IPS-18c (cell line): ENCODE results near the gene LRG1.
"Not testable (repeated sequence)": the region's sequence is repeated elsewhere in the genome, so short reads cannot be mapped to it uniquely, and the experiment has no call there.

Experiments used
- H3K4me3 ChIP-seq: 2 replicates; pipeline ENCODE4 v1.7.0; 2013; ENCODE audit warnings: low read depth, mild to moderate bottlenecking, low read length, moderate library complexity; ENCODE audit not compliant: insufficient read depth
- H3K9me3 ChIP-seq: one replicate; pipeline ENCODE4 v1.6.1; 2013; ENCODE audit warnings: mild to moderate bottlenecking, low read length, moderate library complexity; ENCODE audit not compliant: control insufficient read depth, insufficient read depth

The LRG1 gene

DNA sequence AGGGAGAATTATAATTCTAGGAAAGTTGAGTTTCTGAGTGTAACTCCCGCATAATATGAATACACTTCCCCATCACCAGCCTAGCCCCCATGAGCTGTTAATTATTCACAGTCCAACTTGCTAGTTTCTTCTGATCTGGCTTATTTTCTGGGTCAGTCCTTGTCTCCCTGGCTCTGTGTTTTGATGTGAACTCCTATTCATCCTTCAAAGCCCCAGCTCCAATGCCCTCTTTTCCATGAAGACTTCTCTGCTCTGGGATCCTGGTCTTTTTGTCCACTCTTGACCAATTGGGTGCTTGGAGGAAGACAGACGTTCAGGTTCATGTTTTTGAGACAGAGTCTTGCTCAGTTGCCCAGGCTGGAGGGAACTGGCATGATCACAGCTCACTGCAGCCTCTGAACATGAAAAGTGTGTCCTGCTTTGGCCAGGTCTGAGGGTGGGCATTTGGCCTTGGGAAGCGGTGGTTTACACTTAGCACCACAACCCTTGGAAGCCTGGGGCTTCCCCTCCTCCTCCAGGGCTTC is 605 bp downstream of the LRG1 start:
- no peak overlapping the region for H3K4me3 ChIP-seq

GRCh38 chr19:4538601-4538954 is 1.3 kb downstream of the LRG1 start:
- Histone ChIP-seq H3K4me3 (no peak overlapping the region), H3K9me3 (peaks cover 9% of the 10 kb centered on the region)

More for the DNA sequence above, 605 bp downstream of the LRG1 start:
- peaks cover 9% of the 10 kb centered on the region for H3K9me3 ChIP-seq

GRCh38 chr19:4537953-4538600 is 1.8 kb downstream of the LRG1 start:
- no peak overlapping the region for H3K4me3 ChIP-seq
- H3K9me3 ChIP-seq: peaks cover 9% of the 10 kb centered on the region

DNA sequence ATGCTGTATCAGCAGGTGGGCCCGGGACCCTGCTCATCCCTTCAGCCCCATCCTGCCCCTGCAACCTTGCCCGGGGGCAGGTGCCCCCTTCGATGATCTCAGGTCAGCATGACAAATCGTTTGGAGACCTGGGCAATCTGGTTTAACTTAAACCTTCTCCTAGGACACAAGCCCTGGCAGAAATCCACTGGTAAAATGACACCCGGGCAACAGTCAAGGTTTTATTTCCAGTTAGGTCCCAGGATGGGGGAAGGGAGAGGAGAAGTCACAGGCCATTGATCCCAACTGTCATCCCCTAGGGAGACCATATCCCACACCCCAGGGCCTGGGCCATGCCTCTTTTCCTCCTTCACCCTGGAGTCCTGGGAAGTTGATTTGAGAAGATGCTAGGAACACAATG is 3.0 kb downstream of the LRG1 start:
- no peak overlapping the region for H3K4me3 ChIP-seq
- peaks cover 9% of the 10 kb centered on the region for H3K9me3 ChIP-seq

- H3K9me3 ChIP-seq: peaks cover 3% of the 10 kb centered on the region
- H3K4me3 ChIP-seq: peak within 1 kb of the TSS; percentile 31; the same call in 1 of the 2 replicates
Measured at GRCh38 chr19:4534836-4535658, 4.8 kb downstream of the LRG1 start, which contains the start of gene PLIN5. TSS of gene PLIN5 (minus strand) at chr19:4535224. CDS start at chr19:4534074, 1,150 bp downstream.

DNA sequence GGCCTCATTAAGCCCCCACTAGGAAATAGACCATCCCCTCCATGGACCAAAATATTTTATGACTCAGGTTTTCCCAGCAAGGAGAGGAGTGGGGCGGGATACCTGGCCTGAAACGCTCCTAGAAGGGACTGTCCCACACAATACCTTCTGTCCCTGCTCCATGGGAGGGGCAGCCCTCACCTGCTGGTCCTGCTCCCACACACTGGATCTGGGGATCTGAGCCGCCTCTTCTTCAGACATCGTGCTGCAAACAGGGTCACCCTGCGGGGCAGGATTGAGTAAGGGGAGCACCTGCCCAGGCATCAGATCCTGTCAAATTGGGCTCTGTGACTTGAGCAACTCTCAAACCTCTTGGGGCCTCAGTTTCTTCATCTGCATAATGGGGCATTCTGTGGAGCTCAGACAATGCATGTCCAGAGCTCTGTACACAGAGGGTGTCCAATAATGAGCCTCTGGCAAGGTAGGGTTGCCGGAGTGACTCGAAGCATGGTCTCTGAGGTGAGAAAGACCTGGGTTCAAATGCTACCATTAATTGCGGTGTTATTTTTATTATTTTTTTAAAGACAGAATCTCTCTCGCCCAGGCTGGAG is 5.9 kb downstream of the LRG1 start:
- H3K4me3 ChIP-seq: no peak overlapping the region
- peaks cover under 1% of the 10 kb centered on the region for H3K9me3 ChIP-seq

GRCh38 chr19:4533334-4533733 is 6.5 kb downstream of the LRG1 start:
- H3K9me3 ChIP-seq: no peaks in the 10 kb centered on the region

GRCh38 chr19:4531562-4532165 is 8.2 kb downstream of the LRG1 start:
- Histone ChIP-seq H3K4me3 (no peak overlapping the region), H3K9me3 (no peaks in the 10 kb centered on the region)

More at GRCh38 chr19:4533334-4533733, 6.5 kb downstream of the LRG1 start:
- H3K4me3 ChIP-seq: no peak overlapping the region

DNA sequence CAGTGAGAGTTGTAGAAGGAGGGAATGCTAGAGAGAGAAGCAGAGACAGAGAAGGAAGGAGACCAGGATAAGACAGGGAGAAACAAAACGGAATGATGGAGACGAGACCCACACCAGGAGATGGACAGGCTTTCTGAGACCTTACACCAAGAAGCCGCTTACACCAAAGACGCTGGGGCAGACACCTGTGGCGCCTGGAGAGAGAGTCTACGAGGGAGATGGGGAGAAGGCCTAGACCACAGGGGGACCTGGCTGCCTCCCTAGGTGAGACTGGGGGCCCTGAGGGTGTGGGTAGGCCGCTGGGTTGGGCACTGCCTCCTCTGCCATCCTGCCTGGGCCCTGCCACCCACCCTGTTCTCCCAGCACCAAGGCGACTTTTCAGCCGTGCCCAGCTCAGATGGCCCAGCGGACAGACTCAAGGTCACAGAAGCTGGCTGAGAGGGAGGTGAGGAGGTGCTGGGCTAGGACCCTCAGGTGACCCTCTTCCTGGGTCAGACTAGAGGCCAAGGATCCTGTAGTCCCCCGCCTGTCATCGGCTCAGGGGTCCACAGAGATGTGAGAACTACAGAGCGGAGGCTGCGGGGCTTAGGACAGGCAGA is 9.8 kb downstream of the LRG1 start:
- no peaks in the 10 kb centered on the region for H3K9me3 ChIP-seq
- H3K4me3 ChIP-seq: no peak overlapping the region

- Histone ChIP-seq H3K4me3 (no peak overlapping the region), H3K9me3 (no peaks in the 10 kb centered on the region)
Measured at GRCh38 chr19:4528843-4529242, 11.0 kb downstream of the LRG1 start.

DNA sequence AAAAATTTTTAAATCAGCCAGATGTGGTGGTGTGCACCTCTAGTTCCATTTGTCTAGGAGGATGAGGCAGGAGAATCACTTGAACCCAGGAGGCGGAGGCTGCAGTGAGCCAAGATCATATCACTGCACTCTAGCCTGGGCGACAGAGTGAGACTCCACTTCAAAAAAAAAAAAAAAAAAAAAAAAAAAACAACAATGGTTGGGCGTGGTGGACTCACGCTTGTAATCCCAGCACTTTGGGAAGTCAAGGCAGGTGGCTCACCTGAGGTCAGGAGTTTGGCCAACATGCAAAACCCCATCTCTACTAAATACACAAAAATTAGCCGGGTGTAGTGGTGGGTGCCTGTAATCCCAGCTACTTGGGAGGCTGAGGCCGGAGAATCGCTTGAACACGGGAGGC is 12.5 kb downstream of the LRG1 start:
- not testable (repeated sequence) for H3K4me3 ChIP-seq, H3K9me3 ChIP-seq

DNA sequence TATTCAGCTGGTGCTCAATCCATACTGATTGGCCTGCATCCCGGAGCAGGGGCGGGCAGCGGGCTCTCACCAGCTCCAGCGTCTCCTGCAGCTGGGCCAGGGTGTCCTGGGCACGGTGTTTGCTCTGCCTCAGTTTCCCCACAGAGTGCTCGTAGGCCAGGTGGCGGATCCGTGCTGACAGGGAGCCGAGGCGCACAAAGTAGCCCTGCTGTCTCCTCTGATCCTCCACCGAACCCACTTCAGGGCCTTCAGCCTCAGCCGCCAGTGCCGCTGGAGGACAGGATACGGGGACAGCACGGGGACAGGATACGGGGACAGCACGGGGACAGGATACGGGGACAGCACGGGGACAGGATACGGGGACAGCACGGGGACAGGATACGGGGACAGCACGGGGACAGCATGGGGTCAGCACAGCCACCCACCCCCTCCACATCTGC is 14.3 kb downstream of the LRG1 start:
- no peaks in the 10 kb centered on the region for H3K9me3 ChIP-seq
- H3K4me3 ChIP-seq: no peak overlapping the region

DNA sequence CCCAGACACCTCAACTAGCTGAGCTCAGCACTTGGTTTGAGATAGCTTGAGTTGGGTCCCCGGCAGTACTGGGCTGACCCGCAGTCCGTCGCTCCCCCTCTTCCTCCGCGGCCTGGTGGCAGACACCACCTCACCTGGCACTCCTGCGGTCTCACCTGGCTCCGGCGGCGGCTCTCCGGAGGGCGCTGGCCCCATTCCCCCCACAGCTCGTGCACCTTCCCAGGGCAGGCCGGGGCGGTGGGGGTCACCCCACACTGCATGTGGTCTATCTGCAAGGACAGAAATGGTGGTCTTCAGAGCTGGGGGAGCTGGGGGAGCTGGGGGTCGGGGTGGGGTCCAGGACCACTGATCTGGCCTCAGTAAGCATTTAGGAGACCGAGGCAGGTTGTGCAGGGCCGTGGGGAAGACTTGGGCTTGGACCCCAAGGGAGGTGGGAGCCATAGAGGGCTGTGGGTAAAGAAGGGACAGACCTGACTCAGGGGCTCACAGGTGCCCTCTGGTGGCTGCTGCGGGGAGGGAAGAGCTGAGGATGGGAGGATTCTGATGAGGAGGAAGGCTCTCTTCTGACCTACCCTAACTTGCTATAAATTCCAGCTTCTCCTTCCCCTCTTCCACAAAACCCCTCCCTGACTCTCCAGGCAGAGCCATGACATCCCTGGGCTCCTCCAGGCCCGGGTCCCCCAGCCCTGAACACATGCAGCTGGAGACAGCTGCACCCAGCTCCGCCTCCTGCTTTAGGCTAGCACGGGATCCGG is 14.9 kb downstream of the LRG1 start:
- no peak overlapping the region for H3K4me3 ChIP-seq
- H3K9me3 ChIP-seq: no peaks in the 10 kb centered on the region

DNA sequence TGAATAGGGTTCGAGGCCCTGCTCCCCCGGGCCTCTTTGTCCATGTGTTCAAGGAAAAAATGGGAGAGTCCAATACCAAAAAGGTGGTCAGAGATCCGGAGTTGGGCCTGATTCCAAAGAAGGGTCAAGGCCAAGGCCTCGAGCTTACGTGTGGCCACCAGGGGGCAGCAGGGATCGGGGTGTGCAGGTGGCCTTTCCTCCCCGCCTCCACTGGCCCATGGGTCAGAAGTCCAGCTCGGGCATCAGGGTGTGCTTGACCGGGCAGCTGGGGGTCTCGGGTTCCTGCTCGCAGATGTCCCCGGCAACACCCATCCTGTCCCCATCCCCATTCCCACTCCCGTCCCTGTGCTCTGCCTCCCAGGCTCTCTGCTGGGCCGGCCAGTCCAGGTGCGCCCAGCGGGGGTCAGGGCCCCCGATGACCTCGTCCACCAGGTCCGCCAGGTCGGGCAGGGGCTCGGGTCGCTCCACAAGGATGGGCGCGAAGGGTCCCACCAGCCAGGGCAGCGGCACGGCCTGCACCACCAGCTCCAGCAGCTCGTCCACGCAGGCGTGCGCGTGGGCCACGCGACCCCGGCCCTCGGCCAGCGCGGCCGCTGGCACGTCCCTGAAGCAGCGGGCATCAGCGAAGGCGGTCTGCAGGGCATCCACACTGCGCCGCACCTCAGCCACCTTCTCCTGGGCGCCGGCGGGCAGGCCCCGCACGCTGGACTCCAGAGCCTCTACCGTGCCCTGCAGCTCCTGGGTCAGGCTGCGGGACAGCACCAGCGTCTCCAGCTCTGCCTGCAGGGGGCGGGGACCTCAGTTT is 16.3 kb downstream of the LRG1 start:
- H3K4me3 ChIP-seq: no peak overlapping the region

DNA sequence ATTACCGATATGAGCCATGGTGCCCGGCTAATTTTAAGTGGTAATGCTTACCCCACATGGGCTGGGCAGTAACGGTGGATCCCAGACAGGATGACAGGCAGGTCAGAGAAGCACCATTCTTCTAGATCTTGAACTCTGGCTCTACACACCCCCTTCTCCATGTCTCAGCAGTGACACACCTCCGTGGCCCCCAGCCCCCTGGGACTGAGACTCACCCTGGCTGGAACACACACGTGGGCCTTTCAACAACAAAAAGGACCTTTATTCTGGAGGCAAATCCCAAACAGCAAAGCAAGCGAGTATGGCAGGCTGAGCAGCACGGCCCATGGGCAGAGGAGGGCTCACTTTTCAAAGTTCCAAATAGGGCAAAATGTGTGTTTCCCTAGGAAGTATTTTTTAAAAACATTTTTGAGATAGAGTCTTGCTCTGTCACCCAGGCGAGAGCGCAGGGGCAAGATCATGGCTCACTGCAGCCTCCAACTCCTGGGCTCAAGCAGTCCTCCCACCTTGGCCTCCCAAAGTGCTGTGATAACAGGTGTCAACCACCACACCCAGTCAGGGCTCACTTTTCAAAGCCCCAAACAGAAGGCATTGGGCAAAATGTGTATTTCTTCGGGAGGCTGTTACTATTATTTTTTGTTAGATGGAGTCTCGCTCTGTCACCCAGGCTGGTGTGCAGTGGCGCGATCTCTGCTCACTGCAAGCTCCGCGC is 17.4 kb downstream of the LRG1 start:
- no peak overlapping the region for H3K4me3 ChIP-seq
- H3K9me3 ChIP-seq: no peaks in the 10 kb centered on the region

More for the DNA sequence above, 16.3 kb downstream of the LRG1 start:
- H3K9me3 ChIP-seq: no peaks in the 10 kb centered on the region
